Sigmoid colon (tissue), 4 donors: ENCODE data around the gene FBLN1.

Source experiments
- CTCF ChIP-seq, 4 experiments: fragments of 450-650 bp in 3 of 4; fragments of 200-600 bp in 1 of 4; IDR thresholded peaks; one replicate each; pipeline ENCODE4 v1.5.1; 2016 to 2019; ENCODE audit warnings: antibody characterized with exemption in 4 of 4, mild to moderate bottlenecking in 3 of 4, moderate library complexity in 2 of 4
- EP300 ChIP-seq, 4 donors: sonication (generic); formaldehyde crosslinking; IDR thresholded peaks; one replicate each; pipeline ENCODE4 v1.6.1; 2017; ENCODE audit warnings: antibody characterized with exemption in 4 of 4
- POLR2A ChIP-seq, 2 donors: fragments of 450-650 bp; IDR thresholded peaks; one replicate each; pipeline ENCODE4 v1.6.1; 2016; ENCODE audit warnings: antibody characterized with exemption in 2 of 2, mild to moderate bottlenecking in 2 of 2, moderate library complexity in 2 of 2

GRCh38 chr22:45459235-45459634 lies 43.4 kb upstream of the FBLN1 start:
- TF ChIP-seq CTCF (IDR thresholded peaks at IDR 0.05): no peak
- no peak for TF ChIP-seq EP300 (IDR thresholded peaks at IDR 0.05)
- TF ChIP-seq POLR2A (IDR thresholded peaks at IDR 0.05): no peak
